MCF 10A (cell line): ENCODE measurements around the gene ADAMTS10. TPM values are rescaled to one million over a fixed set of nuclear protein-coding genes. Genes with fewer than 3 reads are reported as not detected.

Experiments
- BruUV-seq: library from RNA; stranded (reverse); fragments of 400-500 nt; replicated peaks from 2 replicates; lab custom pipeline; 2021; lab: Mats Ljungman, UMichigan
- CTCF ChIA-PET: fragments of 300-600 bp; sonication (Branson Sonifier 250); formaldehyde crosslinking; extraction: SDS; loops from one replicate; lab custom pipeline; 2021; ENCODE audit warnings: antibody characterized with exemption, inconsistent platforms; lab: Yijun Ruan, JAX
- POLR2A ChIA-PET: fragments of 300-600, 350-650 bp; sonication (Branson Sonifier 250); formaldehyde crosslinking; extraction: SDS; loops from one replicate; lab custom pipeline; 2020; ENCODE audit warnings: antibody characterized with exemption, inconsistent platforms; lab: Yijun Ruan, JAX
- DNase-seq: peaks from one replicate; pipeline ENCODE4 v3.0.0-alpha.2; 2018; ENCODE audit not compliant: unreplicated experiment
- H3K27ac Mint-ChIP-seq: one replicate; pipeline ENCODE4 v1.8.0; 2022; ENCODE audit warnings: mild to moderate bottlenecking, low read depth, mixed read lengths; ENCODE audit not compliant: unreplicated experiment
- H3K27me3 Mint-ChIP-seq: one replicate; pipeline ENCODE4 v1.8.0; 2022; ENCODE audit warnings: mixed read lengths; ENCODE audit not compliant: insufficient read depth, unreplicated experiment
- H3K36me3 Mint-ChIP-seq: one replicate; pipeline ENCODE4 v1.8.0; 2022; ENCODE audit warnings: mild to moderate bottlenecking, moderate library complexity, mixed read lengths; ENCODE audit not compliant: insufficient read depth, unreplicated experiment
- H3K4me1 Mint-ChIP-seq: one replicate; pipeline ENCODE4 v1.8.0; 2022; ENCODE audit warnings: mixed read lengths; ENCODE audit not compliant: insufficient read depth, unreplicated experiment
- H3K4me3 Mint-ChIP-seq: one replicate; pipeline ENCODE4 v1.8.0; 2022; ENCODE audit warnings: mild to moderate bottlenecking, moderate library complexity, mixed read lengths; ENCODE audit not compliant: unreplicated experiment
- H3K9me3 Mint-ChIP-seq: one replicate; pipeline ENCODE4 v1.8.0; 2022; ENCODE audit warnings: mixed read lengths; ENCODE audit not compliant: unreplicated experiment
- CTCF ChIP-seq: fragments of 200-600 bp; IDR thresholded peaks from one replicate; pipeline ENCODE4 v1.8.0; 2022; ENCODE audit warnings: antibody characterized with exemption, mild to moderate bottlenecking; ENCODE audit not compliant: unreplicated experiment
- intact Hi-C: fragments of 100-400 bp; cut with micrococcal nuclease; formaldehyde crosslinking; loops from 2 replicates; pipeline ENCODE4 v1.14.1; 2022
- total RNA-seq: library from RNA; stranded (reverse); gene quantifications from 2 replicates; pipeline ENCODE4 v1.2.3, GENCODE V29; 2022

ADAMTS10 gene
- total RNA-seq, 1 experiment from 2014 or later: not detected

GRCh38 chr19:8531470-8531869, 79.0 kb downstream of the ADAMTS10 start:
- intact Hi-C loops: no loop called here
- Mint-ChIP-seq H3K27ac (no peak overlapping the region), H3K4me1 (no peaks in the 10 kb centered on the region), H3K4me3 (no peak overlapping the region), H3K36me3 (no peaks in the 10 kb centered on the region), H3K9me3 (no peaks in the 10 kb centered on the region), H3K27me3 (peaks cover 12% of the 10 kb centered on the region)
- ChIA-PET POLR2A (no interaction called here), CTCF (interaction anchor here (1.5 kb wide), 1 partner anchor 50 kb away, joined by 8 read pairs; no protein-coding TSS in a partner anchor)
- TF ChIP-seq CTCF: no peak
- no TSS peak for BruUV-seq
- DNase-seq: no peak

Other genes with a start within 250 kb of the ADAMTS10 start
- gene ANGPTL4, start 246.6 kb downstream of the ADAMTS10 start, total RNA-seq: 12.6 and 32.8 TPM in 2 replicates
- 67.2 and 73.3 TPM in 2 replicates for gene RAB11B, start 220.4 kb downstream of the ADAMTS10 start, total RNA-seq
- gene MARCHF2, start 197.4 kb downstream of the ADAMTS10 start, total RNA-seq: 8.3 and 11.5 TPM in 2 replicates
- gene HNRNPM, start 165.7 kb downstream of the ADAMTS10 start, total RNA-seq: 149 and 161 TPM in 2 replicates
- 0.15 TPM in 1 of 2 replicates, not detected in the other for gene PRAM1, start 108.1 kb downstream of the ADAMTS10 start, total RNA-seq
- 16.3 and 27.2 TPM in 2 replicates for gene ZNF414, start 96.5 kb downstream of the ADAMTS10 start, total RNA-seq
- 0.16 and 0.27 TPM in 2 replicates for gene MYO1F, start 33.3 kb downstream of the ADAMTS10 start, total RNA-seq
- gene NFILZ, start 19.9 kb upstream of the ADAMTS10 start, total RNA-seq: not detected in 2 replicates
- gene ACTL9, start 88.1 kb upstream of the ADAMTS10 start, total RNA-seq: not detected in 2 replicates
- gene OR2Z1, start 110.9 kb upstream of the ADAMTS10 start, total RNA-seq: not detected in 2 replicates
- 34.1 and 36.5 TPM in 2 replicates for gene ZNF558, start 221.6 kb upstream of the ADAMTS10 start, total RNA-seq
- not detected in 2 replicates for gene MBD3L1, start 221.7 kb upstream of the ADAMTS10 start, total RNA-seq